Trophoblast cell (in vitro differentiated cells and primary cell): ENCODE data around the gene ZNF433.

Source experiments
- DNase-seq, 2 donors: peaks; one replicate each; pipeline ENCODE4 v3.0.0-alpha.2; 2016
- H2AFZ ChIP-seq: 2 replicates; pipeline ENCODE4 v1.6.1; 2013; ENCODE audit warnings: low read length, moderate library complexity, mild to moderate bottlenecking; ENCODE audit not compliant: insufficient read depth, poor library complexity
- H2AK5ac ChIP-seq: 2 replicates; pipeline ENCODE4 v1.6.1; 2013; ENCODE audit warnings: mild to moderate bottlenecking, low read length
- H2BK120ac ChIP-seq: 2 replicates; pipeline ENCODE4 v1.6.1; 2013; ENCODE audit warnings: low read length, mild to moderate bottlenecking, moderate library complexity; ENCODE audit not compliant: insufficient read depth, poor library complexity
- H2BK12ac ChIP-seq: 2 replicates; pipeline ENCODE4 v1.6.1; 2013; ENCODE audit warnings: mild to moderate bottlenecking, low read length, moderate library complexity
- H2BK5ac ChIP-seq: 2 replicates; pipeline ENCODE4 v1.6.1; 2013; ENCODE audit warnings: low read length, low read depth, moderate library complexity, mild to moderate bottlenecking; ENCODE audit not compliant: poor library complexity
- H3K14ac ChIP-seq: 2 replicates; pipeline ENCODE4 v1.6.1; 2013; ENCODE audit warnings: mild to moderate bottlenecking, low read length
- H3K18ac ChIP-seq: 2 replicates; pipeline ENCODE4 v1.6.1; 2013; ENCODE audit warnings: mild to moderate bottlenecking, low read length
- H3K23ac ChIP-seq: 2 replicates; pipeline ENCODE4 v1.6.1; 2013; ENCODE audit warnings: low read length
- H3K27ac ChIP-seq: 2 replicates; pipeline ENCODE4 v1.5.1; 2013; ENCODE audit warnings: low read depth, mild to moderate bottlenecking, inconsistent platforms, low read length, moderate library complexity
- H3K27me3 ChIP-seq: 2 replicates; pipeline ENCODE4 v1.6.1; 2013; ENCODE audit warnings: inconsistent platforms, mild to moderate bottlenecking, low read length, moderate library complexity; ENCODE audit not compliant: insufficient read depth
- H3K36me3 ChIP-seq, 2 experiments: 1 replicate in 1 of 2; 2 replicates in 1 of 2; pipeline ENCODE4 v1.6.1; 2013; ENCODE audit warnings: low read length in 2 of 2, mild to moderate bottlenecking in 2 of 2, moderate library complexity in 1 of 2; ENCODE audit not compliant: insufficient read depth in 2 of 2, control insufficient read depth in 1 of 2
- H3K4ac ChIP-seq: 2 replicates; pipeline ENCODE4 v1.6.1; 2013; ENCODE audit warnings: low read depth, mild to moderate bottlenecking, low read length, moderate library complexity
- H3K4me1 ChIP-seq, 2 experiments: 1 replicate in 1 of 2; 2 replicates in 1 of 2; pipeline ENCODE4 v1.6.1; 2013; ENCODE audit warnings: low read length in 2 of 2, mild to moderate bottlenecking in 2 of 2, moderate library complexity in 1 of 2; ENCODE audit not compliant: insufficient read depth in 2 of 2, control insufficient read depth in 1 of 2
- H3K4me2 ChIP-seq: 2 replicates; pipeline ENCODE4 v1.6.1; 2013; ENCODE audit warnings: inconsistent platforms, mild to moderate bottlenecking, low read length, moderate library complexity
- H3K4me3 ChIP-seq: 2 replicates; pipeline ENCODE4 v1.5.1; 2013; ENCODE audit warnings: mild to moderate bottlenecking, low read depth, low read length, inconsistent platforms
- H3K79me1 ChIP-seq: one replicate; pipeline ENCODE4 v1.6.1; 2013; ENCODE audit warnings: low read length
- H3K79me2 ChIP-seq: 2 replicates; pipeline ENCODE4 v1.6.1; 2013; ENCODE audit warnings: low read length, mild to moderate bottlenecking; ENCODE audit not compliant: control insufficient read depth, insufficient read depth, poor library complexity
- H3K9ac ChIP-seq: 2 replicates; pipeline ENCODE4 v1.6.1; 2013; ENCODE audit warnings: mild to moderate bottlenecking, low read length
- H3K9me3 ChIP-seq: 2 replicates; pipeline ENCODE4 v1.6.1; 2013; ENCODE audit warnings: low read depth, mild to moderate bottlenecking, control low read depth, inconsistent platforms, low read length; ENCODE audit not compliant: insufficient read depth
- H4K12ac ChIP-seq: 2 replicates; pipeline ENCODE4 v1.6.1; 2013; ENCODE audit warnings: low read depth, mild to moderate bottlenecking, low read length, moderate library complexity
- H4K8ac ChIP-seq: 2 replicates; pipeline ENCODE4 v1.6.1; 2013; ENCODE audit warnings: low read depth, mild to moderate bottlenecking, low read length, moderate library complexity
- H4K91ac ChIP-seq: one replicate; pipeline ENCODE4 v1.6.1; 2013; ENCODE audit warnings: low read depth, mild to moderate bottlenecking, low read length, moderate library complexity
- WGBS: extraction: QIAGEN DNeasy Blood & Tissue Kit; methylation state at CpG from one replicate; pipeline ENCODE4 v1.1.7; 2013; ENCODE audit warnings: missing lambda C conversion rate; ENCODE audit not compliant: insufficient read length, insufficient coverage; ENCODE audit errors: extremely low coverage; 5-methylcytosine and 5-hydroxymethylcytosine counted together

Gene ZNF433

GRCh38 chr19:11979527-11979926 lies 56.0 kb downstream of the ZNF433 start:
- DNase-seq, result no peak
- no peak overlapping the region for H2AK5ac ChIP-seq
- H3K23ac ChIP-seq, result no peak overlapping the region
- no peak overlapping the region for H3K27ac ChIP-seq
- no peak overlapping the region for H3K4me2 ChIP-seq
- H3K4me3 ChIP-seq, result no peak overlapping the region
- H3K36me3 ChIP-seq, result peaks cover 5 to 9% of the 10 kb centered on the region in 2 experiments
- no peaks in the 10 kb centered on the region for H3K27me3 ChIP-seq
- no peak overlapping the region for H4K12ac ChIP-seq
- H3K79me2 ChIP-seq, result no peaks in the 10 kb centered on the region
- no peak overlapping the region for H2BK12ac ChIP-seq
- no peaks in the 10 kb centered on the region for H3K4me1 ChIP-seq
- H3K18ac ChIP-seq, result no peak overlapping the region
- no peak overlapping the region for H2BK5ac ChIP-seq
- no peak overlapping the region for H4K91ac ChIP-seq
- no CpG with 5 or more reads among the region's 4 CpGs for WGBS
- no peak overlapping the region for H2AFZ ChIP-seq
- no peak overlapping the region for H4K8ac ChIP-seq
- peaks cover 23% of the 10 kb centered on the region for H3K9me3 ChIP-seq
- no peaks in the 10 kb centered on the region for H3K79me1 ChIP-seq
- no peak overlapping the region for H3K9ac ChIP-seq
- no peak overlapping the region for H2BK120ac ChIP-seq
- H3K4ac ChIP-seq, result no peak overlapping the region
- H3K14ac ChIP-seq, result no peak overlapping the region

- Histone ChIP-seq H4K12ac (no peak overlapping the region), H3K36me3 (peaks cover 5 to 9% of the 10 kb centered on the region in 2 experiments), H3K4me1 (no peaks in the 10 kb centered on the region), H3K14ac (no peak overlapping the region), H3K9me3 (peaks cover 23% of the 10 kb centered on the region), H2AFZ (no peak overlapping the region), H4K8ac (no peak overlapping the region), H3K23ac (no peak overlapping the region), H2BK120ac (no peak overlapping the region), H3K9ac (no peak overlapping the region), H2BK12ac (no peak overlapping the region), H3K27ac (no peak overlapping the region), H3K4me2 (no peak overlapping the region), H3K18ac (no peak overlapping the region), H3K79me2 (no peaks in the 10 kb centered on the region), H3K27me3 (no peaks in the 10 kb centered on the region), H3K4ac (no peak overlapping the region), H3K79me1 (no peaks in the 10 kb centered on the region), H4K91ac (no peak overlapping the region), H2BK5ac (no peak overlapping the region), H2AK5ac (no peak overlapping the region), H3K4me3 (no peak overlapping the region)
- no CpG with 5 or more reads among the region's 9 CpGs for WGBS
- peak; percentile 64 to 91 for DNase-seq
These were observed 56.9 kb downstream of the ZNF433 start for GRCh38 chr19:11978492-11979100.

GRCh38 chr19:11973019-11973810 lies 62.3 kb downstream of the ZNF433 start:
- no peaks in the 10 kb centered on the region for H3K79me1 ChIP-seq
- no peaks in the 10 kb centered on the region for H3K79me2 ChIP-seq
- no peaks in the 10 kb centered on the region for H3K27me3 ChIP-seq
- H2BK12ac ChIP-seq, result no peak overlapping the region
- H2BK5ac ChIP-seq, result no peak overlapping the region
- H4K91ac ChIP-seq, result no peak overlapping the region
- no CpG with 5 or more reads among the region's 5 CpGs for WGBS
- H3K4ac ChIP-seq, result no peak overlapping the region
- H3K27ac ChIP-seq, result no peak overlapping the region
- H3K18ac ChIP-seq, result no peak overlapping the region
- peaks cover 2% of the 10 kb centered on the region in 2 experiments for H3K36me3 ChIP-seq
- no peak overlapping the region for H4K12ac ChIP-seq
- H3K4me2 ChIP-seq, result no peak overlapping the region
- H3K9me3 ChIP-seq, result peaks cover 7% of the 10 kb centered on the region
- H2BK120ac ChIP-seq, result no peak overlapping the region
- no peak overlapping the region for H4K8ac ChIP-seq
- DNase-seq, result peak; percentile 80 to 85
- no peak overlapping the region for H2AFZ ChIP-seq
- H2AK5ac ChIP-seq, result no peak overlapping the region
- H3K4me3 ChIP-seq, result no peak overlapping the region
- no peak overlapping the region for H3K14ac ChIP-seq
- no peaks in the 10 kb centered on the region for H3K4me1 ChIP-seq
- H3K9ac ChIP-seq, result no peak overlapping the region
- H3K23ac ChIP-seq, result no peak overlapping the region

- Histone ChIP-seq H3K23ac (no peak overlapping the region), H2AFZ (no peak overlapping the region), H3K36me3 (no peaks in the 10 kb centered on the region), H3K14ac (no peak overlapping the region), H3K79me1 (no peaks in the 10 kb centered on the region), H4K91ac (no peak overlapping the region), H3K9ac (no peak overlapping the region), H3K4me3 (no peak overlapping the region), H3K27me3 (no peaks in the 10 kb centered on the region), H3K18ac (no peak overlapping the region), H3K9me3 (peaks cover 1% of the 10 kb centered on the region), H2BK120ac (no peak overlapping the region), H3K27ac (no peak overlapping the region), H3K4me2 (no peak overlapping the region), H2BK12ac (no peak overlapping the region), H4K12ac (no peak overlapping the region), H2BK5ac (no peak overlapping the region), H3K79me2 (no peaks in the 10 kb centered on the region), H3K4me1 (no peaks in the 10 kb centered on the region), H3K4ac (no peak overlapping the region), H2AK5ac (no peak overlapping the region), H4K8ac (no peak overlapping the region)
- no peak for DNase-seq
- WGBS, result no CpG with 5 or more reads among the region's 2 CpGs
These were observed 64.4 kb downstream of the ZNF433 start for GRCh38 chr19:11971041-11971440.
